ENCODE results near the gene ANKRD18B. TPM values are rescaled to one million over a fixed set of nuclear protein-coding genes. Genes with fewer than 3 reads are reported as not detected.
"Not testable (repeated sequence)": the region's sequence is repeated elsewhere in the genome, so short reads cannot be mapped to it uniquely, and the experiment has no call there.

The ANKRD18B gene
- total and polyA plus RNA-seq, 10 of the 15 experiments (the other 5 are each of a cell fraction or from before 2014, with no cell fraction given) = not detected

- 42% methylated on average over 2 of the region's 2 CpGs for WGBS (ENCODE audit: insufficient coverage, insufficient replicate concordance, low lambda C conversion rate, missing lambda C conversion rate)
- peak; percentile 70 for ATAC-seq
- H3K4me1 ChIP-seq (ENCODE audit: control insufficient read depth, insufficient read depth, low read length) = no peaks in the 10 kb centered on the region
- ChIA-PET SMC1A (ENCODE audit: uncharacterized antibody, unreplicated experiment) (no interaction called here), POLR2A (no interaction called here), RAD21 (ENCODE audit: unreplicated experiment) (interaction anchor here (0.7 to 1.2 kb wide), 2 partner anchors 113 to 143 kb away, joined by 3 read pairs; no protein-coding TSS in a partner anchor), CTCF (interaction anchor here (0.7 to 1.6 kb wide), 5 partner anchors 9 to 143 kb away, joined by 3 to 5 read pairs (median 4); partner anchors contain the start of gene AQP3)
- DNase-seq (ENCODE audit: low read depth, low spot score) = no peak
- H4K20me1 ChIP-seq (ENCODE audit: control insufficient read depth, insufficient read depth) = no peaks in the 10 kb centered on the region
- in situ Hi-C loops (cut with MboI) = no loop called here
- FAIRE-seq = peak; percentile 56
- no peak overlapping the region for H3K27ac ChIP-seq (ENCODE audit: control insufficient read depth, insufficient read depth)
- no peak overlapping the region for H3K9ac ChIP-seq (ENCODE audit: control insufficient read depth, insufficient read depth, low read length)
- H3K27me3 ChIP-seq (replicated peaks in 1 of 2; ENCODE audit: control insufficient read depth in 2 of 2, insufficient read depth in 2 of 2, low read length in 1 of 2) = no peaks in the 10 kb centered on the region
- no TSS peak for BruUV-seq (replicated peaks)
- no peak overlapping the region for H2AFZ ChIP-seq (ENCODE audit: control insufficient read depth, low read depth, low read length)
- TF ChIP-seq HSF1 (IDR thresholded peaks at IDR 0.05; ENCODE audit: low read depth, low read length) (no peak), SMC3 (IDR thresholded peaks at IDR 0.05; ENCODE audit: borderline replicate concordance, low read length) (peak; percentile 34; the same call in 1 of the 2 replicates)
- TF ChIP-seq, protein P1, sequence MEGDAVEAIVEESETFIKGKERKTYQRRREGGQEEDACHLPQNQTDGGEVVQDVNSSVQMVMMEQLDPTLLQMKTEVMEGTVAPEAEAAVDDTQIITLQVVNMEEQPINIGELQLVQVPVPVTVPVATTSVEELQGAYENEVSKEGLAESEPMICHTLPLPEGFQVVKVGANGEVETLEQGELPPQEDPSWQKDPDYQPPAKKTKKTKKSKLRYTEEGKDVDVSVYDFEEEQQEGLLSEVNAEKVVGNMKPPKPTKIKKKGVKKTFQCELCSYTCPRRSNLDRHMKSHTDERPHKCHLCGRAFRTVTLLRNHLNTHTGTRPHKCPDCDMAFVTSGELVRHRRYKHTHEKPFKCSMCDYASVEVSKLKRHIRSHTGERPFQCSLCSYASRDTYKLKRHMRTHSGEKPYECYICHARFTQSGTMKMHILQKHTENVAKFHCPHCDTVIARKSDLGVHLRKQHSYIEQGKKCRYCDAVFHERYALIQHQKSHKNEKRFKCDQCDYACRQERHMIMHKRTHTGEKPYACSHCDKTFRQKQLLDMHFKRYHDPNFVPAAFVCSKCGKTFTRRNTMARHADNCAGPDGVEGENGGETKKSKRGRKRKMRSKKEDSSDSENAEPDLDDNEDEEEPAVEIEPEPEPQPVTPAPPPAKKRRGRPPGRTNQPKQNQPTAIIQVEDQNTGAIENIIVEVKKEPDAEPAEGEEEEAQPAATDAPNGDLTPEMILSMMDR (IDR thresholded peaks at IDR 0.05 in 2 of 3, conservative IDR thresholded peaks at IDR 0.05 in 1 of 3; ENCODE audit: control insufficient read depth in 2 of 3, extremely low read depth in 1 of 3, insufficient read depth in 1 of 3, low read depth in 3 of 3, low read length in 3 of 3) = peak; percentile 45 to 50 (median 45)
- no peak overlapping the region for H3K4me3 ChIP-seq
- intact Hi-C loops (cut with micrococcal nuclease; ENCODE audit: unreplicated experiment) = loop anchor here (1.0 kb wide), 1 partner anchor 114 kb away; no protein-coding TSS in a partner anchor
- H3K36me3 ChIP-seq (ENCODE audit: control insufficient read depth in 2 of 2, insufficient read depth in 2 of 2, low read length in 1 of 2) = no peaks in the 10 kb centered on the region
- no peaks in the 10 kb centered on the region for H3K79me2 ChIP-seq (ENCODE audit: control insufficient read depth, insufficient read depth, low read length)
- no peaks in the 10 kb centered on the region for H3K9me3 ChIP-seq (replicated peaks; ENCODE audit: control insufficient read depth, insufficient read depth, low read length)
- no peak overlapping the region for H3K4me2 ChIP-seq (ENCODE audit: control insufficient read depth, insufficient read depth)
These were observed 6.7 kb upstream of the ANKRD18B start for GRCh38 chr9:33517373-33517772.

- H3K27ac ChIP-seq (ENCODE audit: control insufficient read depth, insufficient read depth); H3K9me3 ChIP-seq (replicated peaks; ENCODE audit: control insufficient read depth, insufficient read depth, low read length); POLR2A ChIA-PET; ATAC-seq; H3K4me1 ChIP-seq (ENCODE audit: control insufficient read depth, insufficient read depth, low read length); FAIRE-seq; H3K27me3 ChIP-seq (replicated peaks in 1 of 2; ENCODE audit: control insufficient read depth in 2 of 2, insufficient read depth in 2 of 2, low read length in 1 of 2); in situ Hi-C loops (cut with MboI); H4K20me1 ChIP-seq (ENCODE audit: control insufficient read depth, insufficient read depth); H3K4me2 ChIP-seq (ENCODE audit: control insufficient read depth, insufficient read depth); DNase-seq (ENCODE audit: low read depth, low spot score); SMC1A ChIA-PET (ENCODE audit: uncharacterized antibody, unreplicated experiment); BruUV-seq (replicated peaks); H3K79me2 ChIP-seq (ENCODE audit: control insufficient read depth, insufficient read depth, low read length); H3K36me3 ChIP-seq (ENCODE audit: control insufficient read depth in 2 of 2, insufficient read depth in 2 of 2, low read length in 1 of 2); H3K4me3 ChIP-seq; H3K9ac ChIP-seq (ENCODE audit: control insufficient read depth, insufficient read depth, low read length); H2AFZ ChIP-seq (ENCODE audit: control insufficient read depth, low read depth, low read length): not testable (repeated sequence)
- intact Hi-C loops (cut with micrococcal nuclease; ENCODE audit: unreplicated experiment) = loop anchor here (1.0 kb wide), 1 partner anchor 115 kb away; no protein-coding TSS in a partner anchor
- ChIA-PET RAD21 (ENCODE audit: unreplicated experiment) (interaction anchor here (0.7 to 1.2 kb wide), 2 partner anchors 114 to 143 kb away, joined by 3 read pairs; no protein-coding TSS in a partner anchor), CTCF (interaction anchor here (0.7 to 1.6 kb wide), 4 partner anchors 12 to 143 kb away, joined by 3 to 5 read pairs (median 4); partner anchors contain the start of gene AQP3)
- WGBS (ENCODE audit: insufficient coverage, insufficient replicate concordance, low lambda C conversion rate, missing lambda C conversion rate) = 0% methylated on average over 6 of the region's 6 CpGs
These were observed 6.0 kb upstream of the ANKRD18B start for GRCh38 chr9:33517934-33518577.

GRCh38 chr9:33521861-33522260 lies 2.2 kb upstream of the ANKRD18B start:
- H3K4me1 ChIP-seq (ENCODE audit: control insufficient read depth, insufficient read depth, low read length); H3K4me2 ChIP-seq (ENCODE audit: control insufficient read depth, insufficient read depth); H3K27ac ChIP-seq (ENCODE audit: control insufficient read depth, insufficient read depth); H4K20me1 ChIP-seq (ENCODE audit: control insufficient read depth, insufficient read depth); H3K27me3 ChIP-seq (replicated peaks in 1 of 2; ENCODE audit: control insufficient read depth in 2 of 2, insufficient read depth in 2 of 2, low read length in 1 of 2); BruUV-seq (replicated peaks); H3K79me2 ChIP-seq (ENCODE audit: control insufficient read depth, insufficient read depth, low read length); POLR2A ChIA-PET; H3K9me3 ChIP-seq (replicated peaks; ENCODE audit: control insufficient read depth, insufficient read depth, low read length); H2AFZ ChIP-seq (ENCODE audit: control insufficient read depth, low read depth, low read length); ATAC-seq; in situ Hi-C loops (cut with MboI); H3K36me3 ChIP-seq (ENCODE audit: control insufficient read depth in 2 of 2, insufficient read depth in 2 of 2, low read length in 1 of 2); FAIRE-seq; H3K9ac ChIP-seq (ENCODE audit: control insufficient read depth, insufficient read depth, low read length); SMC1A ChIA-PET (ENCODE audit: uncharacterized antibody, unreplicated experiment); H3K4me3 ChIP-seq; CTCF ChIA-PET; intact Hi-C loops (cut with micrococcal nuclease; ENCODE audit: unreplicated experiment); DNase-seq (ENCODE audit: low read depth, low spot score); RAD21 ChIA-PET (ENCODE audit: unreplicated experiment): not testable (repeated sequence)
- WGBS (ENCODE audit: insufficient coverage, insufficient replicate concordance, low lambda C conversion rate, missing lambda C conversion rate) = 22% methylated on average over 6 of the region's 6 CpGs

All from GM12878 (cell line).